ELR (cell line): ENCODE measurements around the gene ZNF135.

Experiments used
- DNase-seq: peaks from one replicate; pipeline ENCODE4 v3.0.0-alpha.2; 2015; ENCODE audit warnings: low read depth

ZNF135 gene

GRCh38 chr19:58046856-58047255 lies 12.2 kb upstream of the ZNF135 start:
- no peak for DNase-seq

DNA sequence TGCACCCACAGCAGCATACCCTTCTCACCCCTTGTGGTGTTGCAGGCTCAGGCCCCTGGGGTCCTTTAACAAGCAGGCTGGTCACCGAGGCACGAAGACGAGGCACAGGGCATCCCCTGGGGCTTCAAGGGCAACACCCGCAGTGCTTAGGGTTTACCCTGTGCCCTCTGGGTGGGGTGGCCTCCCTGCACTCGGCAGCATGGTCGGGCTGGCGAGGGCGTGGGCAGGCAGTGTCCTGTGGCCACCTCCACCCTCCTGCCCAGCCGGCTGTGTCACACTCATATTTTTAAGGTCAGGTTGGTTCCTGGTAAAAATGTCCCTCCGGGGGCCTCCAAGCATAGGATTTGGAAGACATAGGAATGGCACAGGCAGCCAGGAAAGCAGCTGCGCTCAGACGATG lies 11.4 kb upstream of the ZNF135 start:
- DNase-seq, result no peak

DNA sequence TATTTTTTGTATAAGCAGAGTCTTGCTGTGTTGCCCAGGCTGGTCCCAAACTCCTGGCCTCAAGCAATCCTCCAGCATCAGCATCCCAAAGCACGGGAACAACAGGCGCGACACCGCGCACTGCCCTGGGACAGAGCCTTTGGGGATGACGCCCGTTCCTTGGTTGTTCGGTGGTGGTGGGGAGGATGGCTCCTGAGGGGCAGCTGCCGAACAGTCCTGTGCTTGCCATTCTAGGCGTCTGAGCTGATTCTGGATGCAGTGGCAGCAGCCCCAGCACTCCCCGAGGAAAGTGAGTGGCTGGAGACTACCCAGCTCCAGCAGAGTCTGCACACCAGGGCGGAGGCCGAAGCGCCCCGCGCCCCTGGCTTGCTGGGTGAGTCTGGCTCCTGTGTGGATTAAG lies 6.8 kb upstream of the ZNF135 start:
- DNase-seq, result no peak

GRCh38 chr19:58053480-58054156 lies 5.5 kb upstream of the ZNF135 start:
- no peak for DNase-seq

GRCh38 chr19:58054901-58055874 lies 3.9 kb upstream of the ZNF135 start:
- peak; percentile 24 for DNase-seq

GRCh38 chr19:58056261-58056660 lies 2.8 kb upstream of the ZNF135 start:
- DNase-seq, result no peak

DNA sequence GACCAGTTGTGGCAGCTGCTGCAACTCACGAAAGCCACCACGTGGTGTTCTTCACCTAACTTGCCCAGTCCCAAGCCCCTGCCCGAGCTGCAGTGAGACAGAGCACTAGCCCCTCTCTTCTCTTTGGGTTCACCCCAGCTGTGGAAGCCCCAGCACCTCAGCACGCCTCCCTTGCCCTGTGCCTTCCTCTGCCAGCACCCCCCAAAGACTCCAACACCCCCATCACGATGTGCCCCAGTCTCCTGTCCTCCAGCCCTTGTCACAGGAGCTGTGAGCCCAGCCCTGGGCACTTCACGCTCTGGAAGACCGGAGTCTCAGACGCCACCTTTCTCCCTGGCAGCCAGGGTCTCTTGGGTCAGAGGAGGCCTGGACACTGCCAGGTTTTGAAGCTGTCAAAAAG lies 2.2 kb upstream of the ZNF135 start:
- DNase-seq, result no peak

GRCh38 chr19:58058467-58058866 lies 615 bp upstream of the ZNF135 start:
- DNase-seq, result no peak

DNA sequence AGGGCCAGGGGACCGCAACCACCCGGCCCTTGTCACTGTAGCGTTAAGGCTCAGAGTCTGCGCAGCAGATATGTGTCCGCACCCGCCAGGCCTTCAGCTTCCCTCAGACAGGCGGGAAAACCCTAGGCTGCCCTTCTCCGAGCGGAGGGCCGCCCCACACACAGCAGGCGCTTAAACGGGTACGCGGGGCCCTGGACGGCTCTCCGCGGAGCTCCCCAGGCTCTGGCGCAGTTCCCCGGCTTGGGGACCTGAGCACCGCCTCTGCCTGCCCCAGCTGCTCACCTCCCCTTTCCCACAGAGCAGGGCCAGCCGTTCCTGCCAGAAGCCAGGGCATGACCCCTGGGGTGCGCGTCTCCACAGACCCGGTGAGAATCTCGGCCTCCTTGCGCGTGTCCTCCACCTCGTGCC lies 593 bp downstream of the ZNF135 start:
- no peak for DNase-seq

DNA sequence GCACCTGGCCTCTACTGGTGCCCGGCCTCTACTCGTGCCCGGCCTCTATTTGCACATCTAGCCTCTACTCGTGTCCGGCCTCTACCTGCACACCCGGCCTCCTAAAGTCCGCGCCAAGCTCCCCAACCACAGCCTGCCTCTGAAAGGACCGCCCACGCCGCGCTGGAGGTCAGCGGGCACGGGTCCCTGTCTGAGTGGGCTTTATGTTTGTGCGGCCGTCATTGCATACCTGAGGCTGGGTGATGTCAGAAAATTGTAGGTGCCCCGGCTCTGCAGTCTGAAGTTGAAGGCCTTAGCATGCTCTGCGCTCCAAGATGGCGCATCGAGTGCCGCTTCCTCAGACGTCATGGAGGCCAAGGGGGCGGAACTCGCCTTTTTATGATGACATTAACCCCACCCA lies 1.1 kb downstream of the ZNF135 start:
- no peak for DNase-seq

DNA sequence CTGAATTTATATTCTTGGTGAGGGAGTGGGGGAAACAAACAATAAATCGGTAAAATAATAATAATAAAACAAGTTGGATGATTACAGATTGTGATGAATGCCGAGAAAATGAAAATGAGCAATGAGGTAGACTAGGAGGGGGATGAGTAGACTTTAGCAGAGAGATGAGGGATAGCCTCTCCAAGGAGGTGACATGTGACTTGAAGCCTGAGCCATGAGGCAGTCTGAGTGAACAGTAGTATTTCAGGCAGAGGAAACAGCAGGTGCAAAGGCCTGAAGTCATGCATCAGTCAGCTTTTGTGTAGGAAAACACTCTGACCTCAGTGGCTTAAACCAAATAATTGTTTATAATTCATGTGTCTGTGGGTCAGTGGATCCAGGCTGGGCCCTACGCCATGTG lies 4.6 kb downstream of the ZNF135 start:
- no peak for DNase-seq

DNA sequence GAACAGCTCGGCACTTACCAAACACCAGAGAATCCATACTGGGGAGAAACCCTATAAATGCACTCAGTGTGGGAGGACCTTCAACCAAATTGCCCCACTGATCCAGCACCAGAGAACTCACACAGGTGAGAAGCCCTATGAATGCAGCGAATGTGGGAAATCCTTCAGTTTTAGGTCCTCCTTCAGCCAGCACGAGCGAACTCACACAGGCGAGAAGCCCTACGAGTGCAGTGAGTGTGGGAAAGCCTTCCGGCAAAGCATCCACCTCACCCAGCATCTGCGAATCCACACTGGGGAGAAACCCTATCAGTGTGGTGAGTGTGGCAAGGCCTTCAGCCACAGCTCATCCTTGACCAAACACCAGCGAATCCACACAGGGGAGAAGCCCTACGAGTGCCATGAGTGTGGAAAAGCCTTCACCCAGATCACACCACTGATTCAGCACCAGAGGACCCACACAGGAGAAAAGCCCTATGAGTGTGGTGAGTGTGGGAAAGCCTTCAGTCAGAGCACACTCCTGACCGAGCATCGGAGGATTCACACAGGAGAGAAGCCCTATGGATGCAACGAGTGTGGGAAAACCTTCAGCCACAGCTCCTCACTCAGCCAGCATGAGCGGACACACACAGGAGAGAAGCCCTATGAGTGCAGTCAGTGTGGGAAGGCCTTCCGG lies 8.3 kb downstream of the ZNF135 start:
- no peak for DNase-seq

DNA sequence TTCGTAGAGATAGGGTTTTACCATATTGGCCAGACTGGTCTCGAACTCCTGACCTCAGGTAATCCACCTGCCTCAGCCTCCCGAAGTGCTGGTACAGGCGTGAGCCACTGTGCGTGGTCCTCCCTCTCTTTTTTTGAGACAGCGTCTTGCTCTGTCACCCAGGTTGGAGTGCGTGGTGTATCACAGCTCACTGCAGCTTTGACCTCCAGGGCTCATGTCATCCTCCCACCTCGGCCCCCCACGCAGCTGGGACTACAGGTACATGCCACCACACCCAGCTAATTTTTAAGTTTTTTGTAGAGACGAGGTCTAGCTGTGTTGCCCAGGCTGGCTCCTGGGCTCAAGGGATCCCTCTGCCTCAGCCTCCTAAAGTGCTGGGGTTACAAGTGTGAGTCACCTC lies 20.7 kb downstream of the ZNF135 start:
- no peak for DNase-seq

DNA sequence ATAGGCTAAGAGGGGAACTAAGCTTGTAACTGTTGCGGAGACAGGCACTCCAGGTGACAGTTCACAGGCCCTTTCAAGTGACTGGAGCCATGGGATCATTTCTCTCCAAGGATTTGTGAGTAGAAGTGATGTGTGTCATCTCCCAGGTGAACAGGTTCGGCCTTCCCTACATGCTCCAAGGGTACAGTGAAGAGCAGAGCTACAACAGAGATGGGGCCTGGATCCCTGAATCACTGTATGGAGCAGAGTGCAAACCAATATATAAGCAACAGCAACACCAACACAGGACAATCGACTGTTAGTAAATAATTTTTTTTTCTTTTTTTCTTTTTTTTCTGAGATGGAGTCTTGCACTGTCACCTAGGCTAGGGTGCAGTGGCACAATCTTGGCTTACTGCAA lies 23.9 kb downstream of the ZNF135 start:
- DNase-seq, result no peak

- DNase-seq, result no peak
These were observed 25.7 kb downstream of the ZNF135 start for GRCh38 chr19:58084596-58085347.

DNA sequence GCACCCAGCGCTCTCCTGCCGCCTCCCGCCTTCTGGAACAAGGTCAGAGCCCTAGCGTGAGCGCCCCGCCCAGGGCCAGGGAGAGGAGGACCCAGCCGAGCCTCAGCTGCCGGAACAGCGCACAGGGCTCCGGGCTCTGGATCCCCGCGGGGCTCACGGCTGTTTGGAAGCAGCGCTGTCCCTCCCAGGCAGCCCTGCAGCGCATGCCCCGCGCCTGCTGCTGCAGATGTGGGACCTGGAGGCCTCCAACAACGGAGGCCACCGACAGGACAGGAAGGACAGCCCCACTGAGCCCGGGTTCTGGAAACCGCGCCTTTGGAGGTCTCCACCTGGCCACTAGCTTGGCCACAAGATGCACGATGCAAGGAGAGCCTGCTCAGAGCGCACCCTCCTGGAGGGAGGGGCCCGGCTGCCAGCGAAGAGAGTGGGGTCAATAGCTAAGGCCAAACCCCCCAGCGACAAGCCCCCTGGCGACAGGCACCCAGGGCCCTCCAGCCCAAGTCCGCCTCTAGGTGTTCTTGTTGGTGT lies 26.3 kb downstream of the ZNF135 start:
- no peak for DNase-seq

DNA sequence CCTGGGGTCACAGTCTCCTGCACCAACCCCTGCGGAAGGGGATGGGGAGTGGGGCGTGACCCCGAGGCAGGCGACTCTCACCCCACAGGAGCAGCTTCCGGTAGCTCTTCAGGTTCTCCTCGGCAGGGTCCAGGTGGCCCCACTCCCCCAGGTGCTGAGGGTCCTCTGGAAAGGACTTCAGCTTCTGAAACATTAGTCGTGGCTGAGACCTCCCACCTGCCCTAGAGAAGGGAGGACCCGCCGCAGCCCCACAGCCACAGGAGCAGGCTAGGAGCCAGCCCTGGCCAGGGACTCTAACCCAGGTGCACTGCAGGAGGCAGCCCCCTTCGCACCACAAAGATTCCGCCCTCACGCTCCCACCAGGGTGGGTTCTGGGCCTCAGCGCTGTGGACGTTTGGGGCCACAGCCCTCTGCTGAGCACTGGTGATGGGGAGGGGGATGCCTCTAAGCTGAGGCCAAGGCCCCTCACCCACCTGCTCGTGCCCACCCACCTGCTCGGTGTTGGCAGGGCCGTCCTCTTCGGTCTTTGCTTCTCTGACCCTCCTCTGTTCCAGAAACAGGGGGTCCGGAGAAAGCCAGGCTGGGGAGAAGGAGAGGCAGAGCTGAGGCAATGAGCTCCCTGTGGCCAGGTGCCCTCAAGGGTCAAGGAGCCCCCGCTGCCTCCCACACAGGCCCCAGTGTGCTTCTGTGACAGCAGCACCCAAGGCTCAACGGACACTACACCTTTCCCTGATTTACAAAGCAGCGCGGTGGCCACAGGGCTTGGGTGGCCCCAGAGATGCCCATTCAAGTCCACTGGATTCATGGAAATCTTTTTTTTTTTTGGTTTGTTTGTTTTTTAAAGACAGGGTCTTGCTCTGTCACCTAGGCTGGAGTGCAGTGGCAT lies 28.0 kb downstream of the ZNF135 start:
- DNase-seq, result no peak

DNA sequence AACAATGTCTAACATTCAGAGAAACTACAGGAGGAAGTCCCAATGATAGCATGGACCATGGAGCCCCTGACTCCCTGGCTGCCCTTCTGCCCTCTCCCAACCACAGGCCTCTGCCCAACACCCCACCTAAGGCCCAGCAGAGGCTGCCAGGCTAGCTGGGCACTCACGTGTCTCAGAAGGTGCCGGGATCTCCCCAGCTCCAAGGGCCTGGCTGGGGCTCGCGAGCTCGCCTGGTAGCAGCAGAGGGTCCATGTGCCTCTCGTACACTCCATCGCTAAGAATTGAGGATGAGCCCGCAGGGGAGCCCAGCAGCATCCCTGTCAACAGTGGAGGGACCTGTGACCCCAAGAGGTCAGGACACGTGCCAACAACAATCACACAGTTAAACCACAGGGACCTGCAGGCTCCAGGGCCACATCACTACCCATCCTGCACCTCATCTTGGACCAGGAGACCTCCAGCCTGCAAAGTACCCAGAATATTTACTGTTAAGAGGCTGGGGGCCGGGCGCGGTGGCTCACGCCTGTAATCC lies 29.5 kb downstream of the ZNF135 start:
- DNase-seq, result no peak

DNA sequence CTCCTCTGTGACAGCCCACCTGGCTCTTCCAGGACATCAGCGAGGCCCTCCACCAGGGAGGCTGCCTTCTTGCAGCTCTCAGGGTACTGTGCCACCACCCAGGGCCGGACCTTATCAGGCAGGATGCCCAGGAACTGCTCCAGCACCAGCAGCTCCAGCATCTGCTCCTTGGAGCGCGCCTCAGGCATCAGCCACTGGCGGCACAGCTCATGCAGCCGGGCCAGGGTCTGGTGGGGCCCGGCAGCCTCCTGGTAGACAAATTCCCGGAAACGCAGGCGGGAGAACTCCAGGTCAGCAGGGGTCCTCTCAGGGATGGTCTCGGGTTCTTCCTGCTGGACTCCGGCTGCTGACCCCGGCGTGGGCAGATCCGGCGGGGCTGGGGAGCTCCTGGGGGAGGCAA lies 30.8 kb downstream of the ZNF135 start:
- no peak for DNase-seq

- DNase-seq, result no peak
These were observed 32.3 kb downstream of the ZNF135 start for GRCh38 chr19:58091251-58091995.
